Pancreas (tissue), 10 donors: Measurements from ENCODE around the gene ACBD5. TPM values are rescaled to one million over a fixed set of nuclear protein-coding genes. Genes with fewer than 3 reads are reported as not detected.

Experiments
- ATAC-seq, 4 donors: fragments of 200-7000 bp; cut with Tn5 transposase; one replicate each; pipeline versions ENCODE4 v1.8.0 to v1.9.1; 2020; ENCODE audit warnings: mild to moderate bottlenecking in 4 of 4, moderate library complexity in 4 of 4
- DNase-seq, 6 donors: peaks; one replicate each; pipeline ENCODE4 v3.0.0-alpha.2; 2020
- FAIRE-seq: peaks from 2 replicates; lab custom pipeline; 2012; peaks lifted over from hg19 to GRCh38; lab: Jason Lieb, UNC
- H3K27ac ChIP-seq, 4 donors: fragments of 200-600 bp; sonication (generic); 1 replicate in 3 of 4; 2 replicates in 1 of 4; pipeline versions ENCODE4 v1.5.0 to v1.8.0; 2020
- H3K27me3 ChIP-seq, 4 donors: fragments of 200-600 bp; one replicate each; pipeline ENCODE4 v1.8.0; 2021
- H3K36me3 ChIP-seq, 3 donors: fragments of 200-600 bp; sonication (generic) in 1 of 3; one replicate each; pipeline versions ENCODE4 v1.5.0 to v1.8.0; 2020 to 2021
- H3K4me1 ChIP-seq, 3 donors: fragments of 200-600 bp; one replicate each; pipeline ENCODE4 v1.8.0; 2021
- H3K4me3 ChIP-seq, 4 donors: fragments of 200-600 bp; sonication (generic) in 2 of 4; one replicate each; pipeline versions ENCODE4 v1.5.0 to v1.8.0; 2020 to 2021
- H3K9me3 ChIP-seq, 4 donors: fragments of 200-600 bp; one replicate each; pipeline ENCODE4 v1.8.0; 2021
- WGBS, 2 donors: extraction: QIAGEN DNeasy Blood & Tissue Kit; methylation state at CpG; one replicate each; pipeline ENCODE4 v1.1.7; 2013; 5-methylcytosine and 5-hydroxymethylcytosine counted together
- intact Hi-C, 3 donors: fragments of 100-400 bp; cut with DNase I; formaldehyde crosslinking; loops; one replicate each; pipeline versions ENCODE4 v1.11.1 to v1.14.2; 2022
- polyA plus RNA-seq, 2 donors: library from polyadenylated mRNA; stranded (reverse); fragments of 200-250 nt; gene quantifications; one replicate each; pipeline ENCODE4 v1.2.3, GENCODE V29; 2013
- total RNA-seq, 6 donors: library from RNA; stranded (reverse); fragmentation: NEBNext Ultra II Directional in 4 of 6; extraction: Animal tissue kit (Norgen Biotek cat#: 25700) in 4 of 6; gene quantifications; one replicate each; pipeline versions ENCODE4 v1.2.1 to v1.2.4, GENCODE V29; 2021 to 2023
- TF ChIP-seq, protein P1 (sequence below), 4 donors: fragments of 200-600 bp; sonication (generic) in 3 of 4; IDR thresholded peaks; one replicate each; pipeline versions ENCODE4 v1.5.0 to v1.8.0; 2021; ENCODE audit warnings: antibody characterized with exemption in 4 of 4
- donor health status: healthy with polysubstance abuse.
- donor health status: DM: no; HTN: no; CAD: no; lungs with moderate emphysema.
- donor health status: DM: no; HTN: no; CAD: no.
- donor health status: control.
- donor health status: control.
- donor health status: Bipolar disorder and iron deficiency.
- donor health status: DM: yes; HTN: yes; CAD: no.
- donor health status: DM: no; HTN: no; CAD: no.
- donor health status: DM: no; HTN: no; CAD: no.
- donor health status: DM: yes; HTN: yes; CAD: no.

The ACBD5 gene
- total and polyA plus RNA-seq, 8 donors = 5.2 to 14.7 (median 9.2) TPM

GRCh38 chr10:27203806-27204205, 36.8 kb downstream of the ACBD5 start:
- Histone ChIP-seq H3K36me3 (peaks cover 0 to 32% (median 12%) of the 10 kb centered on the region in 3 donors), H3K27ac (no peak overlapping the region), H3K4me1 (no peaks in the 10 kb centered on the region), H3K4me3 (no peak overlapping the region), H3K27me3 (no peaks in the 10 kb centered on the region), H3K9me3 (no peaks in the 10 kb centered on the region)
- ATAC-seq = no peak
- no peak for FAIRE-seq
- intact Hi-C loops = no loop called here
- 84 to 91% methylated on average over 5 of the region's 5 CpGs for WGBS, 2 donors
- DNase-seq = no peak
- TF ChIP-seq, protein P1, sequence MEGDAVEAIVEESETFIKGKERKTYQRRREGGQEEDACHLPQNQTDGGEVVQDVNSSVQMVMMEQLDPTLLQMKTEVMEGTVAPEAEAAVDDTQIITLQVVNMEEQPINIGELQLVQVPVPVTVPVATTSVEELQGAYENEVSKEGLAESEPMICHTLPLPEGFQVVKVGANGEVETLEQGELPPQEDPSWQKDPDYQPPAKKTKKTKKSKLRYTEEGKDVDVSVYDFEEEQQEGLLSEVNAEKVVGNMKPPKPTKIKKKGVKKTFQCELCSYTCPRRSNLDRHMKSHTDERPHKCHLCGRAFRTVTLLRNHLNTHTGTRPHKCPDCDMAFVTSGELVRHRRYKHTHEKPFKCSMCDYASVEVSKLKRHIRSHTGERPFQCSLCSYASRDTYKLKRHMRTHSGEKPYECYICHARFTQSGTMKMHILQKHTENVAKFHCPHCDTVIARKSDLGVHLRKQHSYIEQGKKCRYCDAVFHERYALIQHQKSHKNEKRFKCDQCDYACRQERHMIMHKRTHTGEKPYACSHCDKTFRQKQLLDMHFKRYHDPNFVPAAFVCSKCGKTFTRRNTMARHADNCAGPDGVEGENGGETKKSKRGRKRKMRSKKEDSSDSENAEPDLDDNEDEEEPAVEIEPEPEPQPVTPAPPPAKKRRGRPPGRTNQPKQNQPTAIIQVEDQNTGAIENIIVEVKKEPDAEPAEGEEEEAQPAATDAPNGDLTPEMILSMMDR (IDR thresholded peaks at IDR 0.05) = no peak

DNA sequence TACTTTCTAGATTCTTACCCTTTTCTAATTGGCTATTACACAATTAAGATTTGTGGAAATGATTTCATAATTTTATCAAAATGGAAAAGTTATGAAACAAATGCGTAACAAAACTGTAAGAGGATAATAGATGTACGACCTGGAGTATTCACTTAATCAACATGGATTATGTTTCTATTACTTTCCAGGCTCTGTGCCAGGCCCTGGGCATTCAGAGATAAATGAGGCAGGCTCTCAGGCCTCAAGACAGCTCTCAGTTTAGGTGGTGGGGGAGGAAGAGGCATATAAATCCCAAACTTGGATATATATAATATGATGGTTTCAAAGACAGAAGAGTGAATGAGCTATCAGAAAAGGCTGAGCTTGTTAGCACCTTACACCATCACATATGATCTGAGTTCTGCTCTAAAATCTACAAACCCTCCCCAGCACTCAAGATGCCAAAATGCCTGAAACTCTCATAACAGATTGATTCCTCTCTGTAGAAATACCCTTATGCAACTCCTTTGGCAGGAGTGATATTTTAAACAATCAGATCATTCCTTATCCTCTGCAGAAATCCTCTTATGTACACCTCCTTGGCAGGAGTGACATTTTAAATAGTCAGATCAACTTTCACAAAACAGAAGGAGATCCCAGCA, 42.5 kb downstream of the ACBD5 start:
- Histone ChIP-seq H3K4me3 (no peak overlapping the region), H3K4me1 (peaks cover 0 to 5% (median 0%) of the 10 kb centered on the region in 3 donors), H3K9me3 (no peaks in the 10 kb centered on the region), H3K27ac (no peak overlapping the region), H3K27me3 (no peaks in the 10 kb centered on the region), H3K36me3 (peaks cover 0 to 7% (median 2%) of the 10 kb centered on the region in 3 donors)
- ATAC-seq = no peak
- TF ChIP-seq, protein P1 (IDR thresholded peaks at IDR 0.05) = no peak
- 26 to 35% methylated on average over 2 of the region's 2 CpGs for WGBS, 2 donors
- no peak for DNase-seq
- no peak for FAIRE-seq
- intact Hi-C loops = no loop called here

GRCh38 chr10:27192284-27192683, 48.3 kb downstream of the ACBD5 start:
- intact Hi-C loops = no loop called here
- Histone ChIP-seq H3K27me3 (no peaks in the 10 kb centered on the region), H3K36me3 (no peaks in the 10 kb centered on the region), H3K9me3 (no peaks in the 10 kb centered on the region), H3K4me3 (no peak overlapping the region), H3K4me1 (no peaks in the 10 kb centered on the region), H3K27ac (no peak overlapping the region)
- FAIRE-seq = no peak
- WGBS, 2 donors = 83% methylated on average over 3 of the region's 3 CpGs
- peak in 1 of 6 donors; percentile 14 for DNase-seq
- peak in 2 of 4 donors; percentile 37 to 47 for ATAC-seq
- TF ChIP-seq, protein P1 (IDR thresholded peaks at IDR 0.05) = no peak

- FAIRE-seq = no peak
- no peak overlapping the region for H3K4me3 ChIP-seq
- H3K27me3 ChIP-seq = no peaks in the 10 kb centered on the region
- no peaks in the 10 kb centered on the region for H3K4me1 ChIP-seq
- no peak overlapping the region for H3K27ac ChIP-seq
- 77 to 82% methylated on average over 2 of the region's 2 CpGs for WGBS, 2 donors
- no peaks in the 10 kb centered on the region for H3K9me3 ChIP-seq
- peaks cover 0 to 4% (median 0%) of the 10 kb centered on the region in 3 donors for H3K36me3 ChIP-seq
- ATAC-seq = no peak
- intact Hi-C loops = no loop called here
- TF ChIP-seq, protein P1 (IDR thresholded peaks at IDR 0.05) = no peak
- no peak for DNase-seq
Observed at GRCh38 chr10:27190508-27190907, 50.1 kb downstream of the ACBD5 start.

DNA sequence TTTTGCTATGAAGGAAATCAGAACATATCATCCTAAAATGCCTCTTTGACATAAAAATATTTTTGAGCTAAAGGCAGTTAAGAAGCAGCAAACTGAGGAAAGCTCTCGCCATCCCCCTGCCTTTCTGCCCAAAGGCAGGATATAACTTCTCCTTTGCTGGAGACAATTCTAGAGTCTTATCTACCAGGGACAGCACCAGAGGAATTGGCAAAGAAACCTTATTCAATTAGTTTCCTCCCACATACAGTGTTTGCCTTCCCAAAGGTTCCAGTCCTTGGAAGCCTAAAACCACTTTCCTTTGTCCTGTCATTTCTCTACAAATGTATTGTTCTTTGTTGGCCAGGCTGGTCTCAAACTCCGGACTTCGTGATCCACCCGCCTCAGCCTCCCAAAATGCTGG, 51.7 kb downstream of the ACBD5 start:
- Histone ChIP-seq H3K9me3 (no peaks in the 10 kb centered on the region), H3K4me1 (no peaks in the 10 kb centered on the region), H3K4me3 (no peak overlapping the region), H3K36me3 (peaks cover 0 to 4% (median 0%) of the 10 kb centered on the region in 3 donors), H3K27ac (no peak overlapping the region), H3K27me3 (no peaks in the 10 kb centered on the region)
- 95 to 99% methylated on average over 4 of the region's 4 CpGs for WGBS, 2 donors
- DNase-seq (no peak), ATAC-seq (no peak), FAIRE-seq (no peak)
- TF ChIP-seq, protein P1 (IDR thresholded peaks at IDR 0.05) = no peak
- intact Hi-C loops = no loop called here
